ENCODE measurements around the gene LTBR. TPM values are rescaled to one million over a fixed set of nuclear protein-coding genes. Genes with fewer than 3 reads are reported as not detected.

The LTBR gene
- total and polyA plus RNA-seq, 2 donors (not counting 3 experiments of a cell fraction or from before 2014, with no cell fraction given): 70.7 to 102 TPM

- no peaks in the 10 kb centered on the region for H3K79me2 ChIP-seq (ENCODE audit: control insufficient read depth, insufficient read depth, low read length)
- peaks cover 0 to 2% of the 10 kb centered on the region in 2 experiments for H3K27me3 ChIP-seq (ENCODE audit: control insufficient read depth in 2 of 2, insufficient read depth in 2 of 2, low read length in 2 of 2)
- no peaks in the 10 kb centered on the region for H3K9me3 ChIP-seq (replicated peaks; ENCODE audit: control insufficient read depth, insufficient read depth, low read length)
- no peak for DNase-seq (ENCODE audit: low read depth, low spot score)
- intact Hi-C loops (cut with micrococcal nuclease): no loop called here
- H3K9me1 ChIP-seq (replicated peaks; ENCODE audit: control insufficient read depth, extremely low read depth, insufficient read depth, low read length): no peaks in the 10 kb centered on the region
- H3K36me3 ChIP-seq (ENCODE audit: control insufficient read depth in 2 of 2, extremely low read depth in 1 of 2, insufficient read depth in 2 of 2, low read length in 2 of 2): no peaks in the 10 kb centered on the region
- no peak overlapping the region for H3K27ac ChIP-seq (ENCODE audit: insufficient read depth, low read depth, low read length)
- no peak for FAIRE-seq
- no peak overlapping the region for H3K4me2 ChIP-seq (ENCODE audit: insufficient read depth, low read length)
- no peak overlapping the region for H2AFZ ChIP-seq (ENCODE audit: low read depth, low read length)
- H3K4me3 ChIP-seq (replicated peaks in 1 of 3; ENCODE audit: insufficient read depth in 1 of 3, low read depth in 1 of 3, low read length in 3 of 3): no peak overlapping the region
- H3K4me1 ChIP-seq (ENCODE audit: control insufficient read depth, extremely low read depth, insufficient read depth, low read length): peaks cover 11% of the 10 kb centered on the region
- POLR2A ChIA-PET: no interaction called here
- CTCF ChIA-PET: interaction anchor here (1.1 to 2.0 kb wide), 6 partner anchors 11 to 109 kb away, joined by 3 to 6 read pairs (median 5); partner anchors contain the start of gene TNFRSF1A
- dilution Hi-C loops (cut with MboI; ENCODE audit: extremely low pct_ligation_motif_present, low sequenced_read_pairs): no loop called here
- no peak overlapping the region for H3K9ac ChIP-seq (replicated peaks; ENCODE audit: extremely low read depth, insufficient read depth, low read length)
- BruUV-seq (replicated peaks): no TSS peak
- no peaks in the 10 kb centered on the region for H4K20me1 ChIP-seq (replicated peaks; ENCODE audit: control insufficient read depth, extremely low read depth, insufficient read depth, low read length)
- TF ChIP-seq POLR2A (IDR thresholded peaks at IDR 0.05; ENCODE audit: low read depth, low read length) (no peak), JUN (IDR thresholded peaks at IDR 0.05; ENCODE audit: borderline replicate concordance, insufficient read depth, insufficient read length, low read depth) (no peak), FOS (IDR thresholded peaks at IDR 0.05; ENCODE audit: borderline replicate concordance, insufficient read depth, low read length) (no peak), GATA2 (IDR thresholded peaks at IDR 0.05; ENCODE audit: insufficient read depth, insufficient read length, low read depth, low read length) (no peak)
Measured at GRCh38 chr12:6356374-6356820, 27.6 kb upstream of the LTBR start.

DNA sequence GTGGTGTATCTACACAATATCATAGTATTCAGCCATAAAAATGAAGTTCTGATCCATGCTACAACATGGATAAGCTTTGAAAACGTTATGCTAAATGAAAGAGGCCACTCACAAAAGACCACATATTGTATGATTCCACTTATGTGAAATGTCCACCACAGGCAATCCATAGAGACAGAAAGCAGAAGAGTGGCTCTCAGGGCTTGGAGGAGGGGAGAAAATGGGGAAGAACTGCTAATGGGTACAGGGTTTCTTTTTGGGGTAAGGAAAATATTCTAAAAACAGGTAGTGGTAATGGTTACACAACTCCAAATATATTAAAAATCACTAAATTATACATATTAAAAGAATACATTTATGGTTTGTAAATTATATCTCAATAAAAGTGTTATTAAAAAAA is 25.1 kb upstream of the LTBR start:
- Histone ChIP-seq H3K36me3 (ENCODE audit: control insufficient read depth in 2 of 2, extremely low read depth in 1 of 2, insufficient read depth in 2 of 2, low read length in 2 of 2) (no peaks in the 10 kb centered on the region), H3K4me1 (ENCODE audit: control insufficient read depth, extremely low read depth, insufficient read depth, low read length) (peaks cover 17% of the 10 kb centered on the region), H4K20me1 (replicated peaks; ENCODE audit: control insufficient read depth, extremely low read depth, insufficient read depth, low read length) (no peaks in the 10 kb centered on the region), H3K9ac (replicated peaks; ENCODE audit: extremely low read depth, insufficient read depth, low read length) (no peak overlapping the region), H2AFZ (ENCODE audit: low read depth, low read length) (no peak overlapping the region), H3K4me3 (replicated peaks in 1 of 3; ENCODE audit: insufficient read depth in 1 of 3, low read depth in 1 of 3, low read length in 3 of 3) (no peak overlapping the region), H3K9me1 (replicated peaks; ENCODE audit: control insufficient read depth, extremely low read depth, insufficient read depth, low read length) (no peaks in the 10 kb centered on the region), H3K27ac (ENCODE audit: insufficient read depth, low read depth, low read length) (no peak overlapping the region), H3K4me2 (ENCODE audit: insufficient read depth, low read length) (no peak overlapping the region), H3K9me3 (replicated peaks; ENCODE audit: control insufficient read depth, insufficient read depth, low read length) (no peaks in the 10 kb centered on the region), H3K27me3 (ENCODE audit: control insufficient read depth in 2 of 2, insufficient read depth in 2 of 2, low read length in 2 of 2) (peaks cover 0 to 2% of the 10 kb centered on the region in 2 experiments), H3K79me2 (ENCODE audit: control insufficient read depth, insufficient read depth, low read length) (no peaks in the 10 kb centered on the region)
- CTCF ChIA-PET: interaction anchor here (0.7 kb wide), 1 partner anchor 29 kb away, joined by 3 read pairs; no protein-coding TSS in a partner anchor
- TF ChIP-seq POLR2A (IDR thresholded peaks at IDR 0.05; ENCODE audit: low read depth, low read length): no peak
- no peak for TF ChIP-seq JUN (IDR thresholded peaks at IDR 0.05; ENCODE audit: borderline replicate concordance, insufficient read depth, insufficient read length, low read depth)
- TF ChIP-seq, protein P1, sequence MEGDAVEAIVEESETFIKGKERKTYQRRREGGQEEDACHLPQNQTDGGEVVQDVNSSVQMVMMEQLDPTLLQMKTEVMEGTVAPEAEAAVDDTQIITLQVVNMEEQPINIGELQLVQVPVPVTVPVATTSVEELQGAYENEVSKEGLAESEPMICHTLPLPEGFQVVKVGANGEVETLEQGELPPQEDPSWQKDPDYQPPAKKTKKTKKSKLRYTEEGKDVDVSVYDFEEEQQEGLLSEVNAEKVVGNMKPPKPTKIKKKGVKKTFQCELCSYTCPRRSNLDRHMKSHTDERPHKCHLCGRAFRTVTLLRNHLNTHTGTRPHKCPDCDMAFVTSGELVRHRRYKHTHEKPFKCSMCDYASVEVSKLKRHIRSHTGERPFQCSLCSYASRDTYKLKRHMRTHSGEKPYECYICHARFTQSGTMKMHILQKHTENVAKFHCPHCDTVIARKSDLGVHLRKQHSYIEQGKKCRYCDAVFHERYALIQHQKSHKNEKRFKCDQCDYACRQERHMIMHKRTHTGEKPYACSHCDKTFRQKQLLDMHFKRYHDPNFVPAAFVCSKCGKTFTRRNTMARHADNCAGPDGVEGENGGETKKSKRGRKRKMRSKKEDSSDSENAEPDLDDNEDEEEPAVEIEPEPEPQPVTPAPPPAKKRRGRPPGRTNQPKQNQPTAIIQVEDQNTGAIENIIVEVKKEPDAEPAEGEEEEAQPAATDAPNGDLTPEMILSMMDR (IDR thresholded peaks at IDR 0.05; ENCODE audit: extremely low read depth in 1 of 2, insufficient read depth in 1 of 2, low read depth in 1 of 2, low read length in 2 of 2): no peak
- TF ChIP-seq FOS (IDR thresholded peaks at IDR 0.05; ENCODE audit: borderline replicate concordance, insufficient read depth, low read length): no peak
- DNase-seq (ENCODE audit: low read depth, low spot score) (no peak), FAIRE-seq (no peak)
- dilution Hi-C loops (cut with MboI; ENCODE audit: extremely low pct_ligation_motif_present, low sequenced_read_pairs) (no loop called here), intact Hi-C loops (cut with micrococcal nuclease) (no loop called here)
- POLR2A ChIA-PET: no interaction called here
- no TSS peak for BruUV-seq (replicated peaks)

All from endothelial cell of umbilical vein (primary cell).